ENCODE measurements around the gene TTC33. TPM values are rescaled to one million over a fixed set of nuclear protein-coding genes. Genes with fewer than 3 reads are reported as not detected.

The TTC33 gene
- polyA plus RNA-seq, 1 of the 3 experiments (the other 2 are of a cell fraction): 2.2 TPM

GRCh38 chr5:40554813-40555212 lies 200.9 kb downstream of the TTC33 start:
- H3K27me3 ChIP-seq (ENCODE audit: insufficient read depth): 0 out of 2 replicates have a peak, but pooled peaks cover under 1% of the 10 kb centered on the region
- no peak overlapping the region for H3K27ac ChIP-seq (ENCODE audit: low read depth in 2 of 2, low read length in 1 of 2)
- TF ChIP-seq FOXJ3 (CRISPR knock-in tag; IDR thresholded peaks at IDR 0.05) (no peak), TAF1 (IDR thresholded peaks at IDR 0.05; ENCODE audit: borderline replicate concordance, low read depth, low read length) (no peak)
- H3K4me1 ChIP-seq (ENCODE audit: control insufficient read depth in 1 of 2, insufficient read depth in 2 of 2, low read depth in 1 of 2, low read length in 1 of 2): no peaks in the 10 kb centered on the region
- H3K9ac ChIP-seq: no peak overlapping the region
- H4K20me1 ChIP-seq (ENCODE audit: insufficient read depth): no peaks in the 10 kb centered on the region
- H3K4me3 ChIP-seq (ENCODE audit: low read depth in 2 of 2, low read length in 1 of 2): no peak overlapping the region
- 5% methylated on average over 1 of the region's 1 CpG for WGBS (ENCODE audit: low lambda C conversion rate)
- H3F3A ChIP-seq (replicated peaks; ENCODE audit: insufficient read depth): peaks cover 8% of the 10 kb centered on the region
- H3K9me2 ChIP-seq: no peaks in the 10 kb centered on the region
- DNase-seq: no peak
- CTCF ChIA-PET: no interaction called here
- H3K9me3 ChIP-seq: no peaks in the 10 kb centered on the region
- no peaks in the 10 kb centered on the region for H3K79me2 ChIP-seq (ENCODE audit: insufficient read depth)
- no peak overlapping the region for H3K4me2 ChIP-seq
- H2AFZ ChIP-seq (ENCODE audit: low read depth): no peak overlapping the region
- POLR2A ChIA-PET: no interaction called here
- H3K36me3 ChIP-seq (replicated peaks in 1 of 2; ENCODE audit: control insufficient read depth in 1 of 2, insufficient read depth in 2 of 2, low read length in 1 of 2): no peaks in the 10 kb centered on the region

GRCh38 chr5:40554054-40554453 lies 201.7 kb downstream of the TTC33 start:
- no peak overlapping the region for H3K4me3 ChIP-seq (ENCODE audit: low read depth in 2 of 2, low read length in 1 of 2)
- no peaks in the 10 kb centered on the region for H4K20me1 ChIP-seq (ENCODE audit: insufficient read depth)
- no peaks in the 10 kb centered on the region for H3K9me2 ChIP-seq
- H2AFZ ChIP-seq (ENCODE audit: low read depth): no peak overlapping the region
- ChIA-PET CTCF (no interaction called here), POLR2A (no interaction called here)
- DNase-seq: no peak
- no peaks in the 10 kb centered on the region for H3K9me3 ChIP-seq
- H3K27me3 ChIP-seq (ENCODE audit: insufficient read depth): no peaks in the 10 kb centered on the region
- WGBS (ENCODE audit: low lambda C conversion rate): 44% methylated on average over 1 of the region's 1 CpG
- H3K4me2 ChIP-seq: no peak overlapping the region
- no peaks in the 10 kb centered on the region for H3K79me2 ChIP-seq (ENCODE audit: insufficient read depth)
- no peak overlapping the region for H3K9ac ChIP-seq
- H3K27ac ChIP-seq (ENCODE audit: low read depth in 2 of 2, low read length in 1 of 2): no peak overlapping the region
- no peaks in the 10 kb centered on the region for H3K4me1 ChIP-seq (ENCODE audit: control insufficient read depth in 1 of 2, insufficient read depth in 2 of 2, low read depth in 1 of 2, low read length in 1 of 2)
- H3F3A ChIP-seq (replicated peaks; ENCODE audit: insufficient read depth): peaks cover 8% of the 10 kb centered on the region
- H3K36me3 ChIP-seq (replicated peaks in 1 of 2; ENCODE audit: control insufficient read depth in 1 of 2, insufficient read depth in 2 of 2, low read length in 1 of 2): no peaks in the 10 kb centered on the region
- TF ChIP-seq EZH2phosphoT487 (IDR thresholded peaks at IDR 0.05; ENCODE audit: borderline replicate concordance, low read depth) (no peak), MAX (IDR thresholded peaks at IDR 0.05; ENCODE audit: low read depth) (no peak), RXRA (IDR thresholded peaks at IDR 0.05; ENCODE audit: borderline replicate concordance, low read depth) (no peak), USF1 (IDR thresholded peaks at IDR 0.05; ENCODE audit: borderline replicate concordance, low read depth) (no peak), USF2 (IDR thresholded peaks at IDR 0.05; ENCODE audit: borderline replicate concordance, low read depth, low read length) (no peak), NFIC (IDR thresholded peaks at IDR 0.05; ENCODE audit: borderline replicate concordance) (no peak), REST (IDR thresholded peaks at IDR 0.05; ENCODE audit: low read depth, low read length) (no peak), MEF2A (IDR thresholded peaks at IDR 0.05; ENCODE audit: borderline replicate concordance, low read depth) (no peak), IRF3 (IDR thresholded peaks at IDR 0.05; ENCODE audit: low read depth, low read length) (no peak), TCF12 (IDR thresholded peaks at IDR 0.05) (no peak), GATA2 (CRISPR knock-in tag; IDR thresholded peaks at IDR 0.05) (no peak), TEAD4 (IDR thresholded peaks at IDR 0.05; ENCODE audit: borderline replicate concordance, insufficient read depth) (no peak), FOXM1 (IDR thresholded peaks at IDR 0.05; ENCODE audit: low read depth) (no peak), PBX3 (IDR thresholded peaks at IDR 0.05) (no peak), RAD21 (IDR thresholded peaks at IDR 0.05; ENCODE audit: low read length) (no peak), CTCF (IDR thresholded peaks at IDR 0.05) (no peak), NRF1 (IDR thresholded peaks at IDR 0.05; ENCODE audit: low read depth, low read length) (no peak)

Measured in SK-N-SH (cell line).